SK-N-MC (cell line): ENCODE measurements around the gene SLC39A11.

Source experiments
- EZH2 ChIP-seq: fragments of 200-600 bp; sonication (generic); IDR thresholded peaks from one replicate; pipeline ENCODE4 v1.6.1; 2017; ENCODE audit warnings: antibody characterized with exemption
- FOXP2 ChIP-seq: optimal IDR thresholded peaks from 2 replicates; pipeline ENCODE3; 2011; ENCODE audit warnings: mild to moderate bottlenecking, moderate library complexity; ENCODE audit not compliant: insufficient read depth; ENCODE audit errors: extremely low read length, control extremely low read depth
- POLR2AphosphoS5 ChIP-seq: IDR thresholded peaks from 2 replicates; pipeline ENCODE4 v1.6.1; 2012; ENCODE audit warnings: mild to moderate bottlenecking, low read depth, low read length, borderline replicate concordance

- TF ChIP-seq POLR2AphosphoS5 (no peak), EZH2 (no peak), FOXP2 (no peak)
These were observed 123.7 kb downstream of the SLC39A11 start for GRCh38 chr17:72968798-72969197.
